NK-92 (cell line): ENCODE measurements around the gene SIPA1L3.

Experiments used
- DNase-seq: peaks from one replicate; lab custom pipeline; 2025; ENCODE audit not compliant: unreplicated experiment; lab: John Stamatoyannopoulos, UW

SIPA1L3 gene

DNA sequence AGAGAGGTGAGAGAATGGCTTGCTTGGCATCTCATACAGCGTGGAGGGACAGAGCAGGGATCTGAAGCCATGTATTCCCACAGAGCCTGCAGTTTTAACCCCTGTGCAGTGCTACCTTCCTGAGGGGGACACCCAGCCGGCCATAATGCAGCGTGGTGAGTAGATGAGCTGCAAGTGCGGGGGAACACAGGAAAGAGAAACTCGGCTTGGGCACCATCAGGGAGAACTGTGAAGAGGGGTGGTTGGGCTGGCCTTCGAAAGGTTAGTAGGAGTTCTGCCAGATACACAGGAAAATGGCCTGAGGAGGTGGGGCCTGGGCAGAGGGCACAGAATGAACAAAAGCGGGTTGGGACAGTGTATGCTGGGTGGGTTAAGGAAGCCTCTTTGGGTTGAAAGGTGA is 88.3 kb downstream of the SIPA1L3 start:
- DNase-seq = no peak

DNA sequence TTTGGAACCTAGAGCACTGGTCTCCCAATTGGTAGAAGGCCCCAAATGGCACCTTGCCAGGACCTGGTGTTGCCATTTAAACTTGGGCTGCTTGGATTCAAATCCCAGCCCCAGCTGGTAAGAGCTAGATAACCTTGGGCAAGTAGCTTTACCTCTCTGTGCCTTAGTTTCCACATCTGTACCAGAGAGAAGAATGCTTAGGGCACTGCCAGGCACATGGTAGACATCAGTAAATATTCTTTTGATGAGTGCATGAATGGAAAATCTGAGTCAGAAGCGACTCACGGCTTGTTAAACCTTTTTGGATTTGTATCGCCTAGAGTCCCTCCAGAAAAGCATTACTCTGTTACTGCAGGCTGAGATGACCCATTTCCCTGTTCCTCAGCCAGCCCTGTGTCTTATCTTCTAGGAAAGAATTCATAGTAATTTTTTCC is 90.9 kb downstream of the SIPA1L3 start:
- DNase-seq = no peak

DNA sequence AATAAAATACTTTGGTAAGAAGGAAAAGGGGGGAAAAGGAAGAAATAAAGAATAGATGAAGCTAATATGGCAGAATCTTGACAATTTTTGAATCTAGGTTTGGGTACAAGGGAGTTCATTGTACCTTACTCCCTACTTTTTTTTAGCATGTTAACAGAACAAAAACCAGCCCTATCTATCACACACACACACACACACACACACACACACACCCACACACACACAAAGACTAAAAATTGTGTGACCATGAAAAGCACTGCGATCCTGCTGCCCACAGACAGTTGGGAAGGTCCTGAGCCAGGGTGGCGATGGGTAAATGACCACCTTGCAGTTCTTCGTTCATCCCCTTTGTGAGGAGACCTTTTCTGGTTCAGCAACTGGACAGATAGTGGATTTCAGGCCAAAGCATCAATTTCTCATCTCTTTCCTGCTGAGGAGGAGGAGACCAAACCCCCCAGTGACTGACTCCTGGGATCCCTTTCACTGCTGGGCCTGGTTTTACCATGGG is 91.8 kb downstream of the SIPA1L3 start:
- DNase-seq = no peak

DNA sequence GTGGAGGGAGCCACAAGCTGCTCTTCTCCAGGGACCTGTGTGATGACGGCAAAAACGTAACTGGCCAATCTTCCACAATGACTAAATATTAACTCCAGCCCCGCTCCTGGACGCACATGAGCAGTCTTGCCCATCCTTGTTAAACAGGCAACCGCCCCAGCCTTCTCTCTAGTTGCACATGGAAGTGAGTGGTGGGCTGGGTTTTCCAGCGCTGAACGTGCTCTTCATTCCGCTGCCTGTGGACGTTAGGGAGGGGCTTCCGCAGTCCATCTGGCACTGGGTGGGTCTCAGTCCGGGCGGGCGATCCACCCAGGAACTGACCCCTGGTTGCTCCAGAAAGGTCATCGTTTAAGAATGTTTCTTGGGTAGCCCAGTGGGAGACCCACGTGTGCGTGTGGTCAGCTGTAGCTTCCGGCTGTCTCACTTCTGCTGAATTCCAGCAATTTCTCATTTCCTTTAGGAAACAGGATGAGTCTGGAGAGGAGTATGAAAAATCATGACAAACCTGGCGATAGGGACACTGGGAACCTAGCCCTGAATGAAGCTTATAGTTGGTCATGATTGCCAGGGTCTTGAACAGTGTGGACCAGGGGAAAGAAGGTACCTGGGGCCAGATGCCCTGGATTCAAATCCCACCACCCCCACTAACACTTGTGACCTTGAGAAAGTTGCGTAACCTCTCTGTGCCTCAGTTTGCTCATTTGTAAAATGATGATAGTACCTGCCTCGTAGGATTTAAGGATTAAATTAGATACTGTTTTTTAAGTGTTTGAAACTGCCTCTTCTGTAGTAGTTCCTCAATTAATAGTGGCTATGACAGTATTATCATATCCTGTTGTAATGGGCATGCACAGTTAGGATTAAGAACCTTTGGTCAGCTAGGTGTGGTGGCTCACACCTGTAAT is 92.6 kb downstream of the SIPA1L3 start:
- DNase-seq = no peak

GRCh38 chr19:38001158-38001781 is 94.3 kb downstream of the SIPA1L3 start:
- DNase-seq = no peak

DNA sequence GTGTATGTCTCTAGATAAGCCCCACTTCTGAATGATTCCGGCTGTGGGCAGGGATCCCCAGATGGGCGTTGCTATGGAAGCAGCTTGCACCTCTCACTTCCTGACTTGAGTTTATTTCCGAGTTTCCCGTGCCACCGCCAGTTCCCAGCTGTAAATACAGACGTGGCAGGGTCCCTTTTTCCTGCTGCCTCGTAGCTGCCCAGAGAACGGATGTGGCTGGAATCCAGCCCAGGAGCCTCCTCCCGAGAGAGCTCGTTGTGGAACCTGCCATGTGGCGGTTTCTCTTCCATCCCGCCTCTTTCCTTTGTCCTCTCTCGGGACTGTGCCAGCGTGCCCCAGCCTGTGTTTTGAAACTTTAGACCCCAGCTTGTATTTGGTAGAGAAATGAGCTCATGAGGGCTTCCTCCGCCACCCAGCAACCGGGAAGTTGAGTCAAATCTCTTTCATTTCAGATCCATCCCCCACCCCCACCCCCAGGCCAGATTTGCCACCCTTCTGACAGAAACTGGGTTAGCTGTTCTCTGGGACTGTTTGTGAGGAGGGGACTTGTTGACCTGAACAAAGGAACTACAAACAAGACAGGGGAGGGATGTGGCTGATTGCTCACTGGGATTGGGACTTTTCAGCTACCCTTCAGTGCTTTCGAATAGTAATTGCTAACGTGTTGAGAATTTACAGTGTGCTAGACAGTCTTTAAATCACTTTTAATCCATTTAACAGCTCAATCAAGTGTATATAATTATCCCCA is 96.6 kb downstream of the SIPA1L3 start:
- DNase-seq = no peak

DNA sequence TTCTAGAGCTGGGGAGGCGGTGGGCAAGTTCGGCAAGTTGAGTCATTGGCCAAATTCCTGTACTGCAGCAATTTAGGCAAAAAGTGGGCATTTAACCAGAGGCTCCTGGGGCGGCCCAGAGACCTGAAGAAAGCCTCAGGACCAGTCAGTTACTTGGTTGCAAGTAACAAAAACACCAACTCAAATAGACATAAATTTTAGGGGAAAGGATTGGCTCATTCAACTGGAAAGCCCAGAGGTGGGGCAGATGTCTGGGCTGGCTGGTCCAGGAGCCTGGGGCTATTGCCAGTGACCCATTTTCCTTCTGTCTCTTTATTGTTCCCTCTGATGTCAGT is 97.1 kb downstream of the SIPA1L3 start:
- DNase-seq = no peak

DNA sequence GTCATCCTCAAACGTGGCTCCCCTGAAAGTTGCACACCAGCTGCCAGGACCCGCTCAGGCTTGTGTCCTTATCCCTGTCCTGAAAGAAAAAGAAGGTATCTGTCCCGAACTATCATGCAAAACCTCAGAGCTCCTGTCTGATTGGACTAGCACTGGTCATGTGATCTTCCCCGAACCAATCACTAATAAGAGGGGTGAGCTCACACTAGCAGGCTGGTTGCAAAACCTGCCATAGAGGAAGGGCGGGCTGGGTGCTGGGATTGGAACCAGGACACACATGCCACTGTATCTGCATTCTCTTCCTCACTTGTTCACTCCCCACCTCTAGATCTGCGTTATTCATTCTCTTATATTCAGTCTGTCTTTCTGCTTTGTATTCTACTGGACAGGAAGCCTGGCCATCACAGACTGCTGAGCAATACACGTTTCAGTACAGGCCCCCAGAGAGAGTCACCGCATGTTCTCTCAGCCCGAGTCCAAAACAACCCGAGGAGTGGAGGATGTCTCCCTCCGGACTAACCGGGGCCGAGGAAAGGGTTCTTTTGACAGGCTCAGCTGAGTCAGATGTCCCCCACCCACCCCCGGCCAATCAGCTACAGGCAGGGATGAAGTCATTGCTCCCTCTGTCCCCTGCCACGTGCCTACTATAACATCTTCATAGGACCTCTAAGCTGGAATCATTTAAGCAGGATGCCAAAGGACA is 97.7 kb downstream of the SIPA1L3 start:
- DNase-seq = no peak

DNA sequence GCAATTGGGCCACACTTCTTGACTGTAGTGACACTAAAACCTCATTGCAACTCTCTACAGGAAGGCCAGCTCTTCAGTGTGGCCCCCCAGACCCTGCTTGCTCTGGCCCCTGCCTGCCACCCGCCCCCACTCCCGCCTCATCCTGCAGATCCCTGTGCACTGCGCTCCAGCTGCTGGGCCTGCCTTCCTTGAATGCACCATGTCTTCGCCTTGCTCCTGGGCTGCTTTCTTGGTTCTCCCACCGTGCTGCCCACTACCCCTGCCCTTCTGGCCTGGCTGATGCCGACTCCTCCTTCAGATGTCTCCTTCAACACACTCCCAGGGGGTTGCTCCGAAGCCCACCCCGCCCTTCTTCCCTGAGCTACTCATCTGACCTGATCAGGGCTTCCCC is 98.2 kb downstream of the SIPA1L3 start:
- DNase-seq = no peak

DNA sequence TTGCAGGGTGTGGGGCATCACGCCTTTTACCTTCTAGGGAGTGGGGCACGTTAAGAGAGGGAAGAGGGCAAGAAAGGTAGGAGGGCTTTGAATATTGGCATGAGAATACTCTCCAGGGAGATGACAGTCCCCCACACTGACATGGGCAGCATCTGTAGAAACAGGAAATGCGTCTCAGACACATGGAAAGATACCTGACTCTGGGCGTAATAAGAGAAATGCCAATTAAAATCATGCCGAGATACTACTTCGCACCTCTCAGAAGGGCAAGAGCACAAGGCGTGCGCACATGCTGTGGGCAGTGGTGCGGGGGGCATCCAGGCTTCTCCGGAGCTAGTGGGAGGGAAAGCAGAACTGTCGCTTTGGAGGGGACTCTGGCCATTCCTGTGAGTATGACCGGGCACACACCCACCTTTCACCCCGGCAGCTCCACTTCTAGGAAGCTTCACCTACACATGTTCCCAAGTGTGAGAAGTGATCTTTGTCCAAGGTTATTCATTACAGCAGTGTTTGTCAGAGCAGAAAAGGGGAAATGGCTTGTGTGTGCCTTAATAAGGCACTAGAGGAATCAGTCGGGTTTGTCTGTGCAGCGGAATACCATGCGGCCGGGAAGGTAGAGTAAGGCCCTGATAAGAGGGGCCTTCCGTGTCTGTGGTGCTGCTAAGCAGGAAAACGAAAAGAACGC is 99.5 kb downstream of the SIPA1L3 start:
- no peak for DNase-seq

DNA sequence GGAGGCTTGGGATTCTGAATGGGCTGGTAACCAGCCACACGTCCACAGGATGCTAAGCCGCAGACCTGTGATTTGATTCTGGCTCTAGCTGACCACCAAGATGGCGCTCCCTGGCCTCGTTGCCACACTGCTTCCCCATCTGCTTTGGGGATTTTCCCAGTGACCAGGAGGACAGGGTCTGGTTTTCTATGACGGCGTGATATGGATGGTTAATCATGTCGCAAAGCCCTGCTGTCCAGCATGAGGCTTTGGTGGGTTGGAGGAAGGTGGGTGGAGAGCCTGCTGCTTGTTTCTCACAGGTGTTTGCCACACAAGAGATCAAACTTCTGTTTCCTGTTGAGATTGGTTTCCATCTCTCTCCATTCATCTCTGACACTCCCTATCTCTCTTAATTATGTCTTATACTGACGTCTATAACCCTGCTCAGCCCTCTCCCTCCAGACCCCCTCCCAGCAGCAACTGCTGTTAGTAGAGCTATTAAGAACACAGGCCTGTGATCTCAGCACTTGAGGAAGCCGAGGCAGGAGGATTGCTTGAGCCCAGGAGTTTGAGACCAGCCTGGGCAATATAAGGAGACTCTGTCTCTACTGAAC is 102.7 kb downstream of the SIPA1L3 start:
- DNase-seq = no peak

GRCh38 chr19:38011426-38011825 is 104.4 kb downstream of the SIPA1L3 start:
- no peak for DNase-seq

DNA sequence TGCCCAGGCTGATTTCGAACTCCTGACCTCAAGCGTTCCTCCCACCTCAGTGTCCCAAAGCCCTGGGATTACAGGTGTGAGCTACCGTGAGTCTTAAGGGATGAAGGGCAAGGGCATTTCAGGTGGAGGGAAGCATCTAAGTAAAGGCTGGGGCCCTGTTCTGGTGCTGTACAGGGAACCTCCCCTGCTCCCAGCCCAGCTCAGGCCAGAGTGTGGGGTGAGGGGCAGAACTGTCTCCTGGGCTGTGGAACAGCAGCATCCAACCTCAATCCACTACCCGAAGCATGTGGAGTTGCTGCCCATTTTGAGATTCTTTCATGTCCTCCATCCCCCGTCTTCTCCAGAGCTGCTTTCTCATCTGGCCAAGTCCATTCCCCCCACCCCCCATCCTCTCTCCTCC is 105.3 kb downstream of the SIPA1L3 start:
- no peak for DNase-seq

DNA sequence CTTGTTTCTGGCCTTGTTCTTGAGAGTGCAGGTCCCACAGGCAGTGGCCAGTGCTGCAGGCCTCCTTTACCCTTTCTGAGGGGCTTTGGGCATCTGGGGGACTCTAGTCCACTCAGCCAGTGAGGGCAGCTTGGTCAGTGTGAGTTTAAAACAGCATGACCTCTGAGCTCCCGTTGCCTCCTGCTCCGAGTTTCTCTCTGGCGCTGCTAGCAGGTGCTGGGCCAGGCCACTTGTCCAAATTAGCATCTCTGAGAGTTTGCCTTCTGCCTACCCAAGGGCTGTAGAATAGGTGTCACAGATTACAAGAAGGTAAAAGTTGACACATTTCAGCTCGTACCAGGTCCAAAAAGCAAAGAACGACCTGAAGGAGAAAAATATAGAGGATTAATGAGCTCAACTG is 105.9 kb downstream of the SIPA1L3 start:
- no peak for DNase-seq

DNA sequence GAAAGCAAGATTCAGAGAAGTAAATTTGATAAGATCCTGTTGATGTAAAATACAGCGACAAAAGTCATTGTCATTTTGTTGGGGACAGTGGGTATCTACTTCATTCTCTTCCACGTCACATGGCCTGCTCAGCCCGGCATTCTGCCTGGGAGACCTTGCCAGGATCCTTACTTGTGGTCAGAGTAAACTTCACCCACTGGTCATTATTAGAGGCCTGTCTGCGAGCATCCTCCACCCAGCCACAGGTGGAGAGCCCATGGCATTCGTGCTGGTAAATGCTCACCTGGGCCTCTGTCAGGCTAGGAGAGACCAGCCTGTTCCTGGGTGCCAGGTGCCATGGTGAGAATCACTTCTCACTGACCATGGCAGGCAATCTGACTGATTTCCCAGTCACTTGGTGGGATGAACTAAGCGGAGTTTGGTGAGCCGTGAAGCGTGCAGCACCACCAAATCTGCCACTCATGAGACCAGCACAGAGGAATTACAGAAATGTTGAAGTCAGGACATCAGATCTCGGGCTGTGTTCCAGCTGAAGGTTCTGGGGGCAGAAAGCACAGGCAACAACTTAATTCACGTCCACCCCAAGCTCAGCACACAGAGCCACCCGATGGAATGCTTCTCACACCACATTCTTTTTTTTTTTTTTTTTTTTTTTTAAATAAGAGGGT is 107.0 kb downstream of the SIPA1L3 start:
- no peak for DNase-seq

DNA sequence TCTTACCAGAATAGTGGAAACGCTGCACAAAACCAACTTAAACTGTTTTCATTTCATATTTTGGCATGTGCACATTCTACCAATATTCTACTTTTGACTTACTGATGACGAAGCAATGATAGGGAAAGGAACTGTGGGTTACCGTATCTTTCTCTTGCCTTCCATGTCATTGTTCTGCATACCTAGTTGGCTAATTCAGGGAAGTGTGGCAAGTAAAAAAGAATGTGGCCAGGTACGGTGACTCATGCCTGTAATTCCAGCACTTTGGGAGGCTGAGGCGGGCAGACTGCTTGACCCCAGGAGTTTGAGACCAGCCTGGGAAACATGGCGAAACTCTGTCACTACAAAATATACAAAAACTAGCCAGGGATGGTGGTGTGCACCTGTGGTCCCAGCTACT is 108.2 kb downstream of the SIPA1L3 start:
- DNase-seq = no peak

- no peak for DNase-seq
Measured at GRCh38 chr19:38015761-38016160, 108.8 kb downstream of the SIPA1L3 start.

- no peak for DNase-seq
Measured at GRCh38 chr19:38017401-38018151, 110.6 kb downstream of the SIPA1L3 start.
